Type B pancreatic cell (in vitro differentiated cells): ENCODE measurements around the gene SH3BP1. TPM values are rescaled to one million over a fixed set of nuclear protein-coding genes. Genes with fewer than 3 reads are reported as not detected.

Experiments
- DNase-seq: peaks from one replicate; pipeline ENCODE4 v3.0.0; 2021; ENCODE audit warnings: mixed read lengths; ENCODE audit not compliant: unreplicated experiment; ENCODE audit errors: extremely low spot score
- H3K27ac Mint-ChIP-seq: 2 replicates; pipeline ENCODE4 v1.8.0; 2021; ENCODE audit warnings: mild to moderate bottlenecking, mixed read lengths
- H3K27me3 Mint-ChIP-seq: 2 replicates; pipeline ENCODE4 v1.8.0; 2021; ENCODE audit warnings: mixed read lengths
- H3K36me3 Mint-ChIP-seq: 2 replicates; pipeline ENCODE4 v1.8.0; 2021; ENCODE audit warnings: mixed read lengths
- H3K4me1 Mint-ChIP-seq: one replicate; pipeline ENCODE4 v1.8.0; 2021; ENCODE audit warnings: mixed read lengths; ENCODE audit not compliant: unreplicated experiment
- H3K4me3 Mint-ChIP-seq: 2 replicates; pipeline ENCODE4 v1.8.0; 2021; ENCODE audit warnings: mild to moderate bottlenecking, mixed read lengths
- H3K9me3 Mint-ChIP-seq: 2 replicates; pipeline ENCODE4 v1.8.0; 2021; ENCODE audit warnings: mixed read lengths
- CTCF ChIP-seq: fragments of 200-600 bp; sonication (generic); conservative IDR thresholded peaks from 2 replicates; pipeline ENCODE4 v1.5.0; 2021; ENCODE audit warnings: antibody characterized with exemption, mild to moderate bottlenecking
- total RNA-seq: library from RNA; stranded (reverse); gene quantifications from 2 replicates; pipeline ENCODE4 v1.2.1, GENCODE V29; 2021; ENCODE audit warnings: low replicate concordance

The SH3BP1 gene
- total RNA-seq, 1 donor from 2014 or later, result 30.0 TPM

- Mint-ChIP-seq H3K36me3 (peaks cover 4% of the 10 kb centered on the region), H3K27ac (peak within 1 kb of the TSS; percentile 93), H3K27me3 (no peaks in the 10 kb centered on the region), H3K4me3 (peak within 1 kb of the TSS; percentile 87), H3K4me1 (peaks cover 16% of the 10 kb centered on the region), H3K9me3 (no peaks in the 10 kb centered on the region)
- peak; percentile 67 for TF ChIP-seq CTCF
- peak; percentile 93 for DNase-seq
Observed at GRCh38 chr22:37696657-37697537, 57.4 kb downstream of the SH3BP1 start, which contains the start of gene TRIOBP. Gene TRIOBP (plus strand): TSS chr22:37697048. CDS start chr22:37701366, 4,318 bp downstream.

GRCh38 chr22:37697538-37697835, 58.0 kb downstream of the SH3BP1 start:
- no peaks in the 10 kb centered on the region for H3K9me3 Mint-ChIP-seq
- DNase-seq, result no peak
- H3K27me3 Mint-ChIP-seq, result no peaks in the 10 kb centered on the region
- peaks cover 4% of the 10 kb centered on the region for H3K36me3 Mint-ChIP-seq
- H3K27ac Mint-ChIP-seq, result no peak overlapping the region
- H3K4me3 Mint-ChIP-seq, result peak overlapping the region; percentile 87
- TF ChIP-seq CTCF, result peak; percentile 30
- peaks cover 16% of the 10 kb centered on the region for H3K4me1 Mint-ChIP-seq

GRCh38 chr22:37701141-37701786, 61.8 kb downstream of the SH3BP1 start:
- no peak for TF ChIP-seq CTCF
- no peaks in the 10 kb centered on the region for H3K27me3 Mint-ChIP-seq
- peaks cover 11% of the 10 kb centered on the region for H3K4me1 Mint-ChIP-seq
- H3K36me3 Mint-ChIP-seq, result no peaks in the 10 kb centered on the region
- no peak overlapping the region for H3K4me3 Mint-ChIP-seq
- no peaks in the 10 kb centered on the region for H3K9me3 Mint-ChIP-seq
- no peak for DNase-seq
- no peak overlapping the region for H3K27ac Mint-ChIP-seq

- H3K36me3 Mint-ChIP-seq, result no peaks in the 10 kb centered on the region
- H3K4me3 Mint-ChIP-seq, result no peak overlapping the region
- H3K27ac Mint-ChIP-seq, result no peak overlapping the region
- DNase-seq, result no peak
- no peaks in the 10 kb centered on the region for H3K4me1 Mint-ChIP-seq
- no peaks in the 10 kb centered on the region for H3K27me3 Mint-ChIP-seq
- TF ChIP-seq CTCF, result no peak
- H3K9me3 Mint-ChIP-seq, result no peaks in the 10 kb centered on the region
Observed at GRCh38 chr22:37703906-37704305, 64.4 kb downstream of the SH3BP1 start.

GRCh38 chr22:37704645-37705044, 65.2 kb downstream of the SH3BP1 start:
- peaks cover under 1% of the 10 kb centered on the region for H3K36me3 Mint-ChIP-seq
- no peaks in the 10 kb centered on the region for H3K4me1 Mint-ChIP-seq
- H3K9me3 Mint-ChIP-seq, result no peaks in the 10 kb centered on the region
- no peak for DNase-seq
- TF ChIP-seq CTCF, result no peak
- H3K4me3 Mint-ChIP-seq, result no peak overlapping the region
- no peak overlapping the region for H3K27ac Mint-ChIP-seq
- no peaks in the 10 kb centered on the region for H3K27me3 Mint-ChIP-seq
